IMR-90 (cell line): ENCODE results near the gene SEC61B. TPM values are rescaled to one million over a fixed set of nuclear protein-coding genes. Genes with fewer than 3 reads are reported as not detected.
A peak's percentile ranks its signal among the peaks of the same experiment; 100 is the strongest.

Experiments
- ATAC-seq: fragments of 200-7000 bp; cut with Tn5 transposase; 2 replicates; pipeline ENCODE4 v1.9.1; 2020; ENCODE audit warnings: low read depth, mild to moderate bottlenecking, moderate library complexity
- BruUV-seq: library from RNA; stranded (reverse); fragments of 400-500 nt; replicated peaks from 2 replicates; lab custom pipeline; 2021; lab: Mats Ljungman, UMichigan
- CTCF ChIA-PET: fragments of 300-600 bp; formaldehyde crosslinking; extraction: SDS; loops from one replicate; lab custom pipeline; 2021; ENCODE audit warnings: antibody characterized with exemption; lab: Yijun Ruan, JAX
- POLR2A ChIA-PET: fragments of 300-600 bp; sonication (Branson Sonifier 250); formaldehyde crosslinking; loops from one replicate; lab custom pipeline; 2022; ENCODE audit warnings: antibody characterized with exemption; ENCODE audit not compliant: unreplicated experiment; lab: Charles Lee
- DNase-seq: peaks from one replicate; pipeline ENCODE4 v3.0.0; 2013
- H2AFZ ChIP-seq: replicated peaks from 2 replicates; pipeline ENCODE3; 2013; ENCODE audit warnings: low read length, mild to moderate bottlenecking; ENCODE audit not compliant: poor library complexity
- H2AK5ac ChIP-seq: 2 replicates; pipeline ENCODE4 v1.6.1; 2013; ENCODE audit warnings: low read depth, low read length, inconsistent platforms
- H2AK9ac ChIP-seq: replicated peaks from 2 replicates; pipeline ENCODE3; 2013; ENCODE audit warnings: mild to moderate bottlenecking, low read depth, low read length, moderate library complexity; ENCODE audit not compliant: poor library complexity
- H2BK120ac ChIP-seq: 2 replicates; pipeline ENCODE4 v1.6.1; 2013; ENCODE audit warnings: low read depth, low read length, inconsistent platforms
- H2BK15ac ChIP-seq: 3 replicates; pipeline ENCODE4 v1.6.1; 2013; ENCODE audit warnings: low read depth, low read length, inconsistent platforms
- H2BK20ac ChIP-seq: 2 replicates; pipeline ENCODE4 v1.6.1; 2013; ENCODE audit warnings: low read depth, mild to moderate bottlenecking, inconsistent platforms, low read length, moderate library complexity
- H2BK5ac ChIP-seq: 2 replicates; pipeline ENCODE4 v1.6.1; 2013; ENCODE audit warnings: mild to moderate bottlenecking, low read depth, low read length, inconsistent platforms; ENCODE audit not compliant: poor library complexity, severe bottlenecking
- H3K14ac ChIP-seq: replicated peaks from 2 replicates; pipeline ENCODE4 v1.6.1; 2013; ENCODE audit warnings: low read depth, low read length, inconsistent platforms
- H3K18ac ChIP-seq: 2 replicates; pipeline ENCODE4 v1.6.1; 2013; ENCODE audit warnings: low read depth, low read length, control low read depth
- H3K23ac ChIP-seq: 2 replicates; pipeline ENCODE4 v1.6.1; 2013; ENCODE audit warnings: low read depth, low read length, inconsistent platforms
- H3K27ac ChIP-seq: 2 replicates; pipeline ENCODE4 v1.5.1; 2013; ENCODE audit warnings: mild to moderate bottlenecking, control low read depth, low read length; ENCODE audit not compliant: insufficient read depth
- H3K27me3 ChIP-seq: 2 replicates; pipeline ENCODE4 v1.6.1; 2013; ENCODE audit warnings: low read length; ENCODE audit not compliant: control insufficient read depth, insufficient read depth
- H3K36me3 ChIP-seq: 2 replicates; pipeline ENCODE4 v1.6.1; 2013; ENCODE audit warnings: low read length, mixed read lengths; ENCODE audit not compliant: control insufficient read depth, insufficient read depth
- H3K4ac ChIP-seq: 2 replicates; pipeline ENCODE4 v1.6.1; 2013; ENCODE audit warnings: low read depth, low read length, inconsistent platforms
- H3K4me1 ChIP-seq: 2 replicates; pipeline ENCODE4 v1.6.1; 2013; ENCODE audit warnings: low read length, mixed read lengths; ENCODE audit not compliant: control insufficient read depth, insufficient read depth
- H3K4me2 ChIP-seq: 2 replicates; pipeline ENCODE4 v1.6.1; 2013; ENCODE audit warnings: low read depth, mild to moderate bottlenecking, control low read depth, low read length, moderate library complexity
- H3K4me3 ChIP-seq: 2 replicates; pipeline ENCODE4 v1.5.1; 2013; ENCODE audit warnings: low read depth, mild to moderate bottlenecking, control low read depth, low read length, moderate library complexity; ENCODE audit not compliant: insufficient read depth
- H3K56ac ChIP-seq: 2 replicates; pipeline ENCODE4 v1.6.1; 2013; ENCODE audit warnings: low read length, inconsistent platforms; ENCODE audit not compliant: insufficient read depth; ENCODE audit errors: extremely low read depth
- H3K79me1 ChIP-seq, 2 experiments: 2 replicates each; pipeline ENCODE4 v1.6.1; 2013; ENCODE audit warnings: low read length in 2 of 2, inconsistent platforms in 1 of 2, low read depth in 1 of 2
- H3K9ac ChIP-seq: 2 replicates; pipeline ENCODE4 v1.6.1; 2013; ENCODE audit warnings: low read depth, low read length, control low read depth
- H3K9me1 ChIP-seq: 2 replicates; pipeline ENCODE4 v1.6.1; 2013; ENCODE audit warnings: low read length, inconsistent platforms; ENCODE audit not compliant: insufficient read depth
- H3K9me3 ChIP-seq: 2 replicates; pipeline ENCODE4 v1.6.1; 2013; ENCODE audit warnings: low read length; ENCODE audit not compliant: control insufficient read depth, insufficient read depth
- H4K20me1 ChIP-seq: 2 replicates; pipeline ENCODE4 v1.6.1; 2013; ENCODE audit warnings: low read length, inconsistent platforms; ENCODE audit not compliant: insufficient read depth
- H4K5ac ChIP-seq: 2 replicates; pipeline ENCODE4 v1.6.1; 2013; ENCODE audit warnings: mild to moderate bottlenecking, low read depth, low read length, control low read depth
- H4K8ac ChIP-seq, 2 experiments: 2 replicates each; pipeline ENCODE4 v1.6.1; 2013; ENCODE audit warnings: low read depth in 2 of 2, low read length in 2 of 2, control low read depth in 1 of 2, inconsistent platforms in 1 of 2
- H4K91ac ChIP-seq: 2 replicates; pipeline ENCODE4 v1.6.1; 2013; ENCODE audit warnings: low read depth, low read length, inconsistent platforms; ENCODE audit not compliant: insufficient read depth
- BHLHE40 ChIP-seq: fragments of 150-350 bp; IDR thresholded peaks from 2 replicates; pipeline ENCODE4 v1.6.1; 2016; ENCODE audit warnings: mild to moderate bottlenecking, low read depth, low read length
- CHD1 ChIP-seq: IDR thresholded peaks from 2 replicates; pipeline ENCODE4 v1.6.1; 2012; ENCODE audit warnings: low read depth, low read length, improper control_type of control experiment
- MAFK ChIP-seq: IDR thresholded peaks from 2 replicates; pipeline ENCODE4 v1.6.1; 2012; ENCODE audit warnings: low read depth, low read length, improper control_type of control experiment
- WGBS, 2 experiments: methylation state at CpG; one replicate each; pipeline versions ENCODE4 v1.1.5 to v1.1.7; 2013; ENCODE audit warnings: missing lambda C conversion rate in 2 of 2; ENCODE audit not compliant: insufficient read length in 1 of 2; ENCODE audit errors: extremely low coverage in 2 of 2; 5-methylcytosine and 5-hydroxymethylcytosine counted together
- dilution Hi-C: fragments of 300-500 bp; cut with HindIII; formaldehyde crosslinking; loops from one replicate; pipeline ENCODE4 v1.14.3; 2018; ENCODE audit warnings: low sequenced_read_pairs; ENCODE audit not compliant: unreplicated experiment
- in situ Hi-C: fragments of 300-500 bp; cut with MboI; formaldehyde crosslinking; loops from 3 replicates; pipeline ENCODE4 v1.14.3; 2019; ENCODE audit warnings: low sequenced_read_pairs, inconsistent platforms, mixed read lengths
- intact Hi-C: fragments of 100-400 bp; cut with micrococcal nuclease; formaldehyde crosslinking; loops from 2 replicates; pipeline ENCODE4 v1.10.0; 2022
- polyA plus RNA-seq, 3 experiments: library from polyadenylated mRNA; depleted of rRNA; stranded (reverse); fragments of >200 nt; gene quantifications; 2 replicates each; pipeline ENCODE4 v1.2.3, GENCODE V29; 2012; ENCODE audit warnings: low replicate concordance in 1 of 3
- total RNA-seq: library from RNA; depleted of rRNA; stranded (reverse); fragments of >200 nt; gene quantifications from 2 replicates; pipeline ENCODE4 v1.2.3, GENCODE V29; 2012
- TF ChIP-seq, protein P1 (sequence below): conservative IDR thresholded peaks from 2 replicates; pipeline ENCODE4 v1.5.1; 2012; ENCODE audit warnings: mild to moderate bottlenecking, low read depth, low read length, improper control_type of control experiment

SEC61B gene
- total and polyA plus RNA-seq, 2 of the 4 experiments (the other 2 are of a cell fraction), result 180 to 281 TPM

DNA sequence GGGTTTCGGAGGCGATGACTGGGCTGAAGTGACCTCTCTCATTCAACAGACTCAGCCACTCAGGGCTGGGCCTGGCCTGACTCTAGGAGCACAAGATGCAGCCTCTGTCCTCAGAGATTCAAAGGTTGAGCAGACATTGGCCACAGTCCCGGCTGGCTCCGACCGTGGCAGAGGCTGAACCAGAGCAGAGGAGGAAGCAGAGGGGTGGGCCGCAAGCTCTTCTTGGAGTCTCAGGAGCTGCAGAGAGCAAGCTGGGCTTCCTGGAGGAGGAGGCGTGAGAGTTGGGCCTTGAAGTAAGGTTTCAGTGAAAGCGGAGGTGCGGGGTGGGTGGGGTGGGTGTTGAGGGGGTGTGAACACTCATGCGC lies 38.0 kb upstream of the SEC61B start:
- Histone ChIP-seq H3K14ac (no peak overlapping the region), H3K4ac (peak overlapping the region; percentile 21; the same call in 1 of the 2 replicates), H2BK15ac (no peak overlapping the region), H3K9me1 (peaks cover 6% of the 10 kb centered on the region; the same call in 1 of the 2 replicates), H3K56ac (no peak overlapping the region), H3K4me1 (peaks cover 5% of the 10 kb centered on the region), H3K4me3 (no peak overlapping the region), H3K79me1 (no peaks in the 10 kb centered on the region), H4K5ac (no peak overlapping the region; the same call in 1 of the 2 replicates), H2AK9ac (no peak overlapping the region), H2AK5ac (peak overlapping the region; percentile 51; the same call in 1 of the 2 replicates), H3K9me3 (no peaks in the 10 kb centered on the region), H4K91ac (no peak overlapping the region; the same call in 1 of the 2 replicates), H3K27me3 (peaks cover 6% of the 10 kb centered on the region), H3K18ac (no peak overlapping the region), H2BK5ac (no peak overlapping the region), H3K4me2 (no peak overlapping the region), H3K36me3 (no peaks in the 10 kb centered on the region), H2BK120ac (peak overlapping the region; percentile 41; the same call in 1 of the 2 replicates), H3K23ac (no peak overlapping the region), H3K27ac (no peak overlapping the region), H3K9ac (no peak overlapping the region), H2AFZ (peak overlapping the region; percentile 88), H4K20me1 (no peaks in the 10 kb centered on the region), H2BK20ac (0 out of 2 replicates have a peak overlapping the region, but pooled peaks have one; percentile 41), H4K8ac (no peak overlapping the region; a peak in 1 of 4 replicates)
- TF ChIP-seq MAFK, result no peak
- TF ChIP-seq BHLHE40, result no peak
- no peak for TF ChIP-seq CHD1
- TF ChIP-seq, protein P1, sequence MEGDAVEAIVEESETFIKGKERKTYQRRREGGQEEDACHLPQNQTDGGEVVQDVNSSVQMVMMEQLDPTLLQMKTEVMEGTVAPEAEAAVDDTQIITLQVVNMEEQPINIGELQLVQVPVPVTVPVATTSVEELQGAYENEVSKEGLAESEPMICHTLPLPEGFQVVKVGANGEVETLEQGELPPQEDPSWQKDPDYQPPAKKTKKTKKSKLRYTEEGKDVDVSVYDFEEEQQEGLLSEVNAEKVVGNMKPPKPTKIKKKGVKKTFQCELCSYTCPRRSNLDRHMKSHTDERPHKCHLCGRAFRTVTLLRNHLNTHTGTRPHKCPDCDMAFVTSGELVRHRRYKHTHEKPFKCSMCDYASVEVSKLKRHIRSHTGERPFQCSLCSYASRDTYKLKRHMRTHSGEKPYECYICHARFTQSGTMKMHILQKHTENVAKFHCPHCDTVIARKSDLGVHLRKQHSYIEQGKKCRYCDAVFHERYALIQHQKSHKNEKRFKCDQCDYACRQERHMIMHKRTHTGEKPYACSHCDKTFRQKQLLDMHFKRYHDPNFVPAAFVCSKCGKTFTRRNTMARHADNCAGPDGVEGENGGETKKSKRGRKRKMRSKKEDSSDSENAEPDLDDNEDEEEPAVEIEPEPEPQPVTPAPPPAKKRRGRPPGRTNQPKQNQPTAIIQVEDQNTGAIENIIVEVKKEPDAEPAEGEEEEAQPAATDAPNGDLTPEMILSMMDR, result no peak
- WGBS, 2 experiments, result 48% methylated on average over 4 of the region's 10 CpGs; no CpG with 5 or more reads in 1 of the 2 experiments
- dilution Hi-C loops, result no loop called here
- intact Hi-C loops, result loop anchor here (1.0 to 10.0 kb wide), 8 partner anchors 39 to 1411 kb away; partner anchors contain the start of genes MSANTD3 and SEC61B
- in situ Hi-C loops, result loop anchor here (10.0 to 25.0 kb wide), 4 partner anchors 621 to 1403 kb away; partner anchors contain the start of gene CAVIN4
- ATAC-seq (no peak), DNase-seq (no peak)
- ChIA-PET CTCF (interaction anchor here (0.7 to 2.3 kb wide), 2 partner anchors 14 to 38 kb away, joined by 3 to 12 read pairs; partner anchors contain the start of genes ALG2 and SEC61B), POLR2A (no interaction called here)
- no TSS peak for BruUV-seq
